Measurements from ENCODE around the gene POU2F3.
"Not testable (repeated sequence)": the region's sequence is repeated elsewhere in the genome, so short reads cannot be mapped to it uniquely, and the experiment has no call there.

Gene POU2F3

DNA sequence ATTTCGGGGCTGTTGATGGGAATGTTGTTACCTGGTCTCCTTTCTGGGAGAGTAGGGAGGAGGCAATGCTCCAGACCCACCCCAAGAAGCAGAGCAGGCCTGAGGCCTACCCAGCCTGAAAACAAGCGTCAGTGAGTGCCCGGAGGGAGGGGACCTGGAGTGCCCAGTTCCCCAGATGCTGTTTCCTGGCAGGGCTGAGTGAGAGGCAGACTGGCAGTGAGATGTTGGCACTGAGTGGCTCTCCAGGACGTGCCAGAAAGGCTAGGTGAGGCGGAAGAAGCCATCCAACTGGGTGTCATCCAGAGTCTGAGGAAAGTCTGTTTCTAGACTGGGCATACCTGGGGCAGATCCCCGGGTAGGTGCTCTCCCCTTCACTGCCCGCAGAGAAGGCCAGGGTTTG lies 1.3 kb downstream of the POU2F3 start:
- Histone ChIP-seq H3K27ac (ENCODE audit: low read depth, low read length) (no peak overlapping the region), H3K36me3 (ENCODE audit: control insufficient read depth, insufficient read depth, low read length) (no peaks in the 10 kb centered on the region), H3K4me3 (ENCODE audit: low read depth, low read length) (no peak overlapping the region), H3K4me1 (ENCODE audit: control insufficient read depth, insufficient read depth, low read length) (peaks cover 33% of the 10 kb centered on the region), H3K27me3 (ENCODE audit: control insufficient read depth, insufficient read depth, low read length) (peaks cover 52% of the 10 kb centered on the region), H3K9me3 (ENCODE audit: control insufficient read depth, insufficient read depth, low read depth, low read length) (no peaks in the 10 kb centered on the region), H3K9ac (ENCODE audit: low read length) (no peak overlapping the region)

GRCh38 chr11:120243221-120243620 lies 3.3 kb downstream of the POU2F3 start:
- Histone ChIP-seq H3K4me1 (ENCODE audit: control insufficient read depth, insufficient read depth, low read length) (peaks cover 38% of the 10 kb centered on the region), H3K36me3 (ENCODE audit: control insufficient read depth, insufficient read depth, low read length) (no peaks in the 10 kb centered on the region), H3K27me3 (ENCODE audit: control insufficient read depth, insufficient read depth, low read length) (peaks cover 46% of the 10 kb centered on the region), H3K4me3 (ENCODE audit: low read depth, low read length) (no peak overlapping the region), H3K27ac (ENCODE audit: low read depth, low read length) (no peak overlapping the region), H3K9me3 (ENCODE audit: control insufficient read depth, insufficient read depth, low read depth, low read length) (no peaks in the 10 kb centered on the region), H3K9ac (ENCODE audit: low read length) (no peak overlapping the region)

DNA sequence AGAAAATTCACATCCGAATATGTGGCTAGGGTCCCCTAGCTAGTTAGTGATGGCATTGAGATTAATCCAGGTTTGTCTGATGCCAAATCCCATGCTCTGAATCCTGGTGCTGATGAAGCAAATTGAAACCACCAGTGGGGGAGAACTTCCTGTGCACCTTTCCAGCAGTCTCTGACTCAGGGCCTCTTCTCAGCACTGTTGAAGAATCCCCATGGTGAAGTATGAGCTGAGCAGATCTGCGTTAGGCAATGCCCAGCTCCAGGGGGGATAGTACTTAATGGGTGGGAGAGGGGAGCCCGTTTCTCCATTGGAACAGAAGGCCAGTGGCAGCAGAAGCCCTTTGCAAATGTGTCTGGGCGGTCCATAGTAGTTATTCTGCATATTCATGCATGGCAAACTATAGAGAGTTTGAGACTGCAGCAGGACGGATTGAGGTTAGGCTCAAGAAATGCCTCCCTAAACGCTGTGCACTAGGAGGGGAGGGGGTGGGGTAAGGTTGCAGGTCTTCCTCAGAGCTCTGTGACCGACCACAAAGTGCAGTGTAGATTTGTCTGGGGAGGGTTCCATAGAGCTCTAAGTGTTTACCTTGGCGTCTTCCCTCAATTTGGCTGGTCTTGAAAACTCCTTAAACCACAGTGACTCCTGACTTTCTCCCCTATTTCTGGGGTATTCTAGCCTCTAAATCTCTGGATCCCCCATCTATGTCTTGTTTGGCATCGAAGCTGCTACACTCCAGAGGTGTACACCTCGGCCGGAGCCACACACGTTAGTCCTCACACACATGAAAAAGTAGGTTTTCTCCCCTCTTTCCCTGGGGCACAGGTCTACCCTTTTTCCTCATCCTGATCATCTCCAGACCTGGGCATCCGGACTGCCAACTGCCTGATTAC lies 4.8 kb downstream of the POU2F3 start:
- no peak overlapping the region for H3K27ac ChIP-seq (ENCODE audit: low read depth, low read length)
- H3K4me1 ChIP-seq (ENCODE audit: control insufficient read depth, insufficient read depth, low read length): peaks cover 52% of the 10 kb centered on the region
- H3K36me3 ChIP-seq (ENCODE audit: control insufficient read depth, insufficient read depth, low read length): no peaks in the 10 kb centered on the region
- peaks cover 31% of the 10 kb centered on the region for H3K27me3 ChIP-seq (ENCODE audit: control insufficient read depth, insufficient read depth, low read length)
- H3K9me3 ChIP-seq (ENCODE audit: control insufficient read depth, insufficient read depth, low read depth, low read length): no peaks in the 10 kb centered on the region
- H3K9ac ChIP-seq (ENCODE audit: low read length): no peak overlapping the region
- H3K4me3 ChIP-seq (ENCODE audit: low read depth, low read length): no peak overlapping the region

- H3K27me3 ChIP-seq (ENCODE audit: control insufficient read depth, insufficient read depth, low read length): peaks cover 26% of the 10 kb centered on the region
- no peak overlapping the region for H3K9ac ChIP-seq (ENCODE audit: low read length)
- peaks cover 52% of the 10 kb centered on the region for H3K4me1 ChIP-seq (ENCODE audit: control insufficient read depth, insufficient read depth, low read length)
- H3K4me3 ChIP-seq (ENCODE audit: low read depth, low read length): no peak overlapping the region
- no peak overlapping the region for H3K27ac ChIP-seq (ENCODE audit: low read depth, low read length)
- H3K36me3 ChIP-seq (ENCODE audit: control insufficient read depth, insufficient read depth, low read length): no peaks in the 10 kb centered on the region
- H3K9me3 ChIP-seq (ENCODE audit: control insufficient read depth, insufficient read depth, low read depth, low read length): no peaks in the 10 kb centered on the region
Measured at GRCh38 chr11:120245434-120245833, 5.5 kb downstream of the POU2F3 start.

- Histone ChIP-seq H3K9ac (ENCODE audit: low read length) (no peak overlapping the region), H3K4me3 (ENCODE audit: low read depth, low read length) (no peak overlapping the region), H3K9me3 (ENCODE audit: control insufficient read depth, insufficient read depth, low read depth, low read length) (no peaks in the 10 kb centered on the region), H3K27ac (ENCODE audit: low read depth, low read length) (peak overlapping the region; percentile 43; the same call in 1 of the 2 replicates), H3K4me1 (ENCODE audit: control insufficient read depth, insufficient read depth, low read length) (peaks cover 44% of the 10 kb centered on the region), H3K27me3 (ENCODE audit: control insufficient read depth, insufficient read depth, low read length) (0 out of 2 replicates have a peak, but pooled peaks cover 1% of the 10 kb centered on the region), H3K36me3 (ENCODE audit: control insufficient read depth, insufficient read depth, low read length) (no peaks in the 10 kb centered on the region)
Measured at GRCh38 chr11:120248551-120249278, 8.8 kb downstream of the POU2F3 start.

DNA sequence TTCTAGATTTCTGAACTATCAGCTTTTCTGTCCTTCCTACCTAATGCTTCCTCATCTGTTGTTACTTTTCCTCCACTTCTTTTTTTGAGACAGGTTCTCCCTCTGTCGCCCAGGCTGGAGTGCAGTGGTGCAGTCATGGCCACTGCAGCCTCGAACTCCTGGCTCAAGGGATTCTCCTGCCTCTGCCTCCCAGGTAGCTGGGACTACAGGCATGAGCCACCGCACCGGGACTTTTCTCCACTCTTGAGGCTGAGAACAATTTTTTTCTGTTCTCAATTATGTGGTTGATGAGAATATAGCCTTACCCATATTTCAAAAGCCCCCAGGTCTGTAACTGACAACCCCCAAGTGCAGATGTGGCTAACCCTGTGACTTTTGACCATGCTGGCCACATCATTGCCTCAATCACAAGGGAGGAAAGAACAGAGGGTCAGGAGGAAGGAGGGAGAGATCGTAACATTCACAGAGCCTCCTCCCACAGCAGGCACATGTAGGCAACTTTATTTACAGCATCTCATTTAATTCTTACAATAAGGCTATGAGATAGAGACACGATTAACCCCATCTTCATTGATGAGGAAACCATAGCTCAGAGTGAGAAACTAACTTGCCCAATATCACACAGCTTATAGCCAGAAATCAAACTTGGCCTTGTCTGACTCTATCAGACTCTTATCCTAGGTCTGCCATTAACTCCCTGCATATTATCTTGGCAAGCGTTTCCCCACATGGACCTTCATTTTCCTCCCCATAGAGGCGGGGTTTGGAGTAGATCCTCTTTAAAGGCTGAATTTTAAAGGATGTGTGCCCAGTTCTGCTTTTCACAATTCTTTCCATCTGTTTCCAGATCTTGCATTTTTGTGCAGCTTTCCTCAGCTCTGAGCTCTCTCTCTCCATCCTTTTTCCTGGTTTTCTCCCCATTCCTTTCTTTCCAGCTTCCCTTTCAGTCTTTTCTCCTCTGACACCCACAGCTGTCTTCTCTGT lies 9.6 kb downstream of the POU2F3 start:
- Histone ChIP-seq H3K4me3 (ENCODE audit: low read depth, low read length) (no peak overlapping the region), H3K36me3 (ENCODE audit: control insufficient read depth, insufficient read depth, low read length) (no peaks in the 10 kb centered on the region), H3K9me3 (ENCODE audit: control insufficient read depth, insufficient read depth, low read depth, low read length) (no peaks in the 10 kb centered on the region), H3K27me3 (ENCODE audit: control insufficient read depth, insufficient read depth, low read length) (no peaks in the 10 kb centered on the region), H3K27ac (ENCODE audit: low read depth, low read length) (0 out of 2 replicates have a peak overlapping the region, but pooled peaks have one; percentile 43), H3K4me1 (ENCODE audit: control insufficient read depth, insufficient read depth, low read length) (peaks cover 45% of the 10 kb centered on the region), H3K9ac (ENCODE audit: low read length) (no peak overlapping the region)

GRCh38 chr11:120253377-120253776 lies 13.4 kb downstream of the POU2F3 start:
- H3K4me1 ChIP-seq (ENCODE audit: control insufficient read depth, insufficient read depth, low read length): peaks cover 46% of the 10 kb centered on the region
- not testable (repeated sequence) for H3K9me3 ChIP-seq (ENCODE audit: control insufficient read depth, insufficient read depth, low read depth, low read length); H3K27ac ChIP-seq (ENCODE audit: low read depth, low read length); H3K9ac ChIP-seq (ENCODE audit: low read length); H3K36me3 ChIP-seq (ENCODE audit: control insufficient read depth, insufficient read depth, low read length); H3K4me3 ChIP-seq (ENCODE audit: low read depth, low read length)
- peaks cover 11% of the 10 kb centered on the region for H3K27me3 ChIP-seq (ENCODE audit: control insufficient read depth, insufficient read depth, low read length)

GRCh38 chr11:120254788-120255518 lies 15.0 kb downstream of the POU2F3 start:
- peak overlapping the region; percentile 56 for H3K27ac ChIP-seq (ENCODE audit: low read depth, low read length)

GRCh38 chr11:120255519-120255866 lies 15.6 kb downstream of the POU2F3 start:
- no peaks in the 10 kb centered on the region for H3K36me3 ChIP-seq (ENCODE audit: control insufficient read depth, insufficient read depth, low read length)
- peak overlapping the region; percentile 73 for H3K9ac ChIP-seq (ENCODE audit: low read length)
- peak overlapping the region; percentile 56; the same call in 1 of the 2 replicates for H3K27ac ChIP-seq (ENCODE audit: low read depth, low read length)
- H3K27me3 ChIP-seq (ENCODE audit: control insufficient read depth, insufficient read depth, low read length): peaks cover 11% of the 10 kb centered on the region
- H3K4me1 ChIP-seq (ENCODE audit: control insufficient read depth, insufficient read depth, low read length): peaks cover 37% of the 10 kb centered on the region
- H3K4me3 ChIP-seq (ENCODE audit: low read depth, low read length): peak overlapping the region; percentile 39
- no peaks in the 10 kb centered on the region for H3K9me3 ChIP-seq (ENCODE audit: control insufficient read depth, insufficient read depth, low read depth, low read length)

More at GRCh38 chr11:120254788-120255518, 15.0 kb downstream of the POU2F3 start:
- Histone ChIP-seq H3K4me1 (ENCODE audit: control insufficient read depth, insufficient read depth, low read length) (peaks cover 34% of the 10 kb centered on the region), H3K9ac (ENCODE audit: low read length) (peak overlapping the region; percentile 73), H3K4me3 (ENCODE audit: low read depth, low read length) (peak overlapping the region; percentile 39), H3K9me3 (ENCODE audit: control insufficient read depth, insufficient read depth, low read depth, low read length) (no peaks in the 10 kb centered on the region), H3K27me3 (ENCODE audit: control insufficient read depth, insufficient read depth, low read length) (peaks cover 11% of the 10 kb centered on the region), H3K36me3 (ENCODE audit: control insufficient read depth, insufficient read depth, low read length) (no peaks in the 10 kb centered on the region)

DNA sequence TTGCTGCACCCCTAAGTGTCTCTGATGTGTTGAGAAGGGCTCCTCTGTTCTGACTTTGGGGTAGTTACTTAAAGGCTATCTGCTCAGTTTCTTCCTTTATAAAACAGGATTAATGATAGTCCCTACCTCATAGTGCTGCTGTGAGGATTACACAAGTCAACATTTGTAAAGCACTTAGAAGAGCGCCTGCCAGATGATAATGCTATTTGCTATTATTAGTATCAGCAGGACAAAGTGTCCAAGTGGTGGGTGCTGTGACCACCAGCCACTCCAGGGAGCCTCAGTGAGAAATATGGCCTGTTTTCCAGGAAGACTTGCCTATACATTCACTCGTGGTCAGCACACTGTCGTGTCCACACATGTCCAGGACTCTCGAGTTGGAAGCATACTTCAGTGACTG lies 16.2 kb downstream of the POU2F3 start:
- peaks cover 11% of the 10 kb centered on the region for H3K27me3 ChIP-seq (ENCODE audit: control insufficient read depth, insufficient read depth, low read length)
- peaks cover 37% of the 10 kb centered on the region for H3K4me1 ChIP-seq (ENCODE audit: control insufficient read depth, insufficient read depth, low read length)
- H3K9ac ChIP-seq (ENCODE audit: low read length): peak overlapping the region; percentile 73
- no peaks in the 10 kb centered on the region for H3K9me3 ChIP-seq (ENCODE audit: control insufficient read depth, insufficient read depth, low read depth, low read length)
- no peaks in the 10 kb centered on the region for H3K36me3 ChIP-seq (ENCODE audit: control insufficient read depth, insufficient read depth, low read length)
- H3K4me3 ChIP-seq (ENCODE audit: low read depth, low read length): no peak overlapping the region
- H3K27ac ChIP-seq (ENCODE audit: low read depth, low read length): peak overlapping the region; percentile 56; the same call in 1 of the 2 replicates

All from HUES6 (cell line).